KMS-11 (cell line): ENCODE measurements around the gene GRID1.

ENCODE experiments used
- H2AFZ ChIP-seq: fragments of 200-600 bp; sonication (generic); 2 replicates; pipeline ENCODE4 v1.6.1; 2016; ENCODE audit warnings: antibody characterized with exemption, mixed run types, low read depth
- H3K27ac ChIP-seq: fragments of 200-600 bp; sonication (generic); 2 replicates; pipeline ENCODE4 v1.6.1; 2016; ENCODE audit warnings: mild to moderate bottlenecking, mixed run types
- H3K27me3 ChIP-seq: fragments of 200-600 bp; sonication (generic); 2 replicates; pipeline ENCODE4 v1.6.1; 2017; ENCODE audit warnings: mild to moderate bottlenecking, low read depth, mixed run types, moderate library complexity; ENCODE audit not compliant: insufficient read depth
- H3K36me3 ChIP-seq: fragments of 200-600 bp; sonication (generic); 2 replicates; pipeline ENCODE4 v1.6.1; 2017; ENCODE audit warnings: mild to moderate bottlenecking, mixed run types; ENCODE audit not compliant: insufficient read depth
- H3K4me1 ChIP-seq: fragments of 200-600 bp; sonication (generic); 2 replicates; pipeline ENCODE4 v1.6.1; 2016; ENCODE audit warnings: mild to moderate bottlenecking, low read depth, mixed run types; ENCODE audit not compliant: poor library complexity, severe bottlenecking
- H3K4me2 ChIP-seq: fragments of 200-600 bp; sonication (generic); 2 replicates; pipeline ENCODE4 v1.7.0; 2016; ENCODE audit warnings: mild to moderate bottlenecking, mixed run types
- H3K4me3 ChIP-seq: fragments of 200-600 bp; sonication (generic); IDR thresholded peaks from 2 replicates; pipeline ENCODE4 v1.6.1; 2017; ENCODE audit warnings: low read depth, low read length, mixed read lengths; ENCODE audit not compliant: insufficient read depth
- H3K79me2 ChIP-seq: fragments of 200-600 bp; sonication (generic); 2 replicates; pipeline ENCODE4 v1.6.1; 2016; ENCODE audit warnings: low read depth, mixed run types; ENCODE audit not compliant: insufficient read depth
- H3K9ac ChIP-seq: fragments of 200-600 bp; sonication (generic); 2 replicates; pipeline ENCODE4 v1.6.1; 2016; ENCODE audit warnings: mild to moderate bottlenecking, mixed run types
- H4K20me1 ChIP-seq: fragments of 200-600 bp; sonication (generic); 2 replicates; pipeline ENCODE4 v1.6.1; 2016; ENCODE audit warnings: mild to moderate bottlenecking, mixed run types; ENCODE audit not compliant: insufficient read depth
- CTCF ChIP-seq: fragments of 200-600 bp; sonication (generic); conservative IDR thresholded peaks from 2 replicates; pipeline ENCODE4 v1.6.1; 2017; ENCODE audit warnings: low read depth, mild to moderate bottlenecking, antibody characterized with exemption, low read length, moderate library complexity, mixed read lengths

Gene GRID1

GRCh38 chr10:85674851-85675250 is 691.7 kb downstream of the GRID1 start:
- Histone ChIP-seq H3K4me1 (no peaks in the 10 kb centered on the region), H3K79me2 (no peaks in the 10 kb centered on the region), H4K20me1 (no peaks in the 10 kb centered on the region), H3K27ac (no peak overlapping the region), H3K4me3 (no peak overlapping the region), H2AFZ (no peak overlapping the region), H3K4me2 (no peak overlapping the region), H3K36me3 (no peaks in the 10 kb centered on the region), H3K9ac (no peak overlapping the region), H3K27me3 (no peaks in the 10 kb centered on the region)
- TF ChIP-seq CTCF: no peak

DNA sequence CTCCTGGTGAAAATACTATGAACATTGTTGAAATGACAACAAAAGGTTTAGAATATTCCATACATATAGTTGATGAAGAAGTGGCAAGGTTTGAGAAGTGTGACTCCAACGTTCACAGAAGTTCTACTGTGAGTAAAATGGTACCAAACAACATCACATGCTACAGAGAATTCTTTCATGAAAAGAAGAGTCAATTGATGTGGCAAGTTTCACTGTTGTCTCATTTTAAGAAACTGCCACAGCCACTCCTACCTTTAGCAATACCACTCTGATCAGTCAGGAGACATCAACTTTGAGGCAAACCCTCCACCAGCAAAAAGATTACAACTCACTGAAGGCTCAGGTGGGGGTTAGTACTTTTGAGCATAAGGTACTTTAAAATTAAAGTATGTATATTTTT is 693.3 kb downstream of the GRID1 start:
- Histone ChIP-seq H3K36me3 (no peaks in the 10 kb centered on the region), H3K9ac (no peak overlapping the region), H3K4me2 (no peak overlapping the region), H4K20me1 (no peaks in the 10 kb centered on the region), H3K4me3 (no peak overlapping the region), H3K79me2 (no peaks in the 10 kb centered on the region), H3K4me1 (no peaks in the 10 kb centered on the region), H2AFZ (no peak overlapping the region), H3K27me3 (no peaks in the 10 kb centered on the region), H3K27ac (no peak overlapping the region)
- no peak for TF ChIP-seq CTCF

- Histone ChIP-seq H3K4me3 (no peak overlapping the region), H3K27ac (no peak overlapping the region), H4K20me1 (no peaks in the 10 kb centered on the region), H2AFZ (no peak overlapping the region), H3K4me2 (no peak overlapping the region), H3K36me3 (no peaks in the 10 kb centered on the region), H3K27me3 (no peaks in the 10 kb centered on the region), H3K4me1 (no peaks in the 10 kb centered on the region), H3K9ac (no peak overlapping the region), H3K79me2 (no peaks in the 10 kb centered on the region)
- no peak for TF ChIP-seq CTCF
Measured at GRCh38 chr10:85671530-85671929, 695.1 kb downstream of the GRID1 start.

DNA sequence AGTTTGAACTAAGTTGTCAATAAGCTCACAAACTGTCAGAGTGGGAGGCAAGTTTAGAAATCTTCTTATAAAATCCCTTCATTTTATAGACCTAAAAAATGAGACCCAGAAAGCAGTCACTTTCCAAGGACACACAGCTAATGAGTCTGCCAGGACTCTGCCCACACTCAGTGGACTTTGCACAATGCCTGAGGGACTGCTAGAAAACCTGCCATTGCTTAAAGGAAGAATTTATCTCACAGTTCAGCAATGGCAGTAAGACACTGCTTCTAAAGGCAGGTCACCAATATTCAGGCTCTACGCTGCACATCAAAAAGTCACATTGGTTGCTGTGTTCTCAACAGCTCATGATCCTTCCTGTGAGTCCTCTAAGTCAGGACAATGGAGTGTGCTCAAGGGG is 698.1 kb downstream of the GRID1 start:
- no peaks in the 10 kb centered on the region for H3K27me3 ChIP-seq
- no peak overlapping the region for H2AFZ ChIP-seq
- no peak overlapping the region for H3K27ac ChIP-seq
- H3K4me3 ChIP-seq: no peak overlapping the region
- H3K4me2 ChIP-seq: no peak overlapping the region
- H3K79me2 ChIP-seq: no peaks in the 10 kb centered on the region
- no peaks in the 10 kb centered on the region for H3K4me1 ChIP-seq
- H3K36me3 ChIP-seq: no peaks in the 10 kb centered on the region
- no peak overlapping the region for H3K9ac ChIP-seq
- no peak for TF ChIP-seq CTCF
- no peaks in the 10 kb centered on the region for H4K20me1 ChIP-seq
